Panc1 (cell line): ENCODE measurements around the gene CCBE1. TPM values are rescaled to one million over a fixed set of nuclear protein-coding genes. Genes with fewer than 3 reads are reported as not detected.

Experiments
- ATAC-seq: fragments of 200-7000 bp; cut with Tn5 transposase; 2 replicates; pipeline ENCODE4 v1.9.1; 2020; ENCODE audit warnings: mild to moderate bottlenecking, moderate library complexity
- BruUV-seq: library from RNA; stranded (reverse); fragments of 400-500 nt; replicated peaks from 2 replicates; lab custom pipeline; 2021; lab: Mats Ljungman, UMichigan
- CTCF ChIA-PET: fragments of 300-600 bp; sonication (Branson Sonifier 250); formaldehyde crosslinking; loops from one replicate; lab custom pipeline; 2022; ENCODE audit warnings: antibody characterized with exemption; lab: Charles Lee
- POLR2A ChIA-PET: fragments of 300-600 bp; sonication (Branson Sonifier 250); formaldehyde crosslinking; loops from one replicate; lab custom pipeline; 2022; ENCODE audit warnings: antibody characterized with exemption; lab: Charles Lee
- DNase-seq: peaks from one replicate; pipeline ENCODE4 v3.0.0-alpha.2; 2010; ENCODE audit warnings: low read depth, low spot score
- H3K27ac ChIP-seq: 2 replicates; pipeline ENCODE4 v1.5.1; 2011; ENCODE audit warnings: mild to moderate bottlenecking, low read length, inconsistent platforms
- H3K27me3 ChIP-seq: fragments of 200-500 bp; sonication (Bioruptor generic); 2 replicates; pipeline ENCODE4 v1.6.0; 2014; ENCODE audit warnings: low read length, inconsistent platforms; ENCODE audit not compliant: control insufficient read depth, insufficient read depth
- H3K36me3 ChIP-seq: fragments of 200-500 bp; sonication (Bioruptor generic); 2 replicates; pipeline ENCODE4 v1.5.1; 2014; ENCODE audit warnings: inconsistent platforms, mild to moderate bottlenecking, low read length, moderate library complexity; ENCODE audit not compliant: control insufficient read depth, insufficient read depth
- H3K4me1 ChIP-seq: 2 replicates; pipeline ENCODE4 v1.5.1; 2011; ENCODE audit warnings: inconsistent platforms, mild to moderate bottlenecking, low read length, moderate library complexity; ENCODE audit not compliant: control insufficient read depth, insufficient read depth
- H3K4me3 ChIP-seq, 2 experiments: 2 replicates each; pipeline ENCODE4 v1.5.1; 2011 to 2012; ENCODE audit warnings: low read depth in 2 of 2, low read length in 2 of 2, mild to moderate bottlenecking in 2 of 2, inconsistent platforms in 1 of 2, moderate library complexity in 1 of 2
- H3K9me3 ChIP-seq: fragments of 200-500 bp; sonication (Bioruptor generic); 2 replicates; pipeline ENCODE4 v1.5.1; 2014; ENCODE audit warnings: low read depth, mild to moderate bottlenecking, inconsistent platforms, low read length, moderate library complexity; ENCODE audit not compliant: control insufficient read depth, insufficient read depth
- POLR2AphosphoS5 ChIP-seq: IDR thresholded peaks from 2 replicates; pipeline ENCODE4 v1.6.1; 2012; ENCODE audit warnings: mild to moderate bottlenecking, low read depth, low read length, moderate library complexity
- SIN3A ChIP-seq: IDR thresholded peaks from 2 replicates; pipeline ENCODE4 v1.6.1; 2012; ENCODE audit warnings: low read depth, mild to moderate bottlenecking, low read length, moderate library complexity, borderline replicate concordance; ENCODE audit not compliant: insufficient read depth
- TCF7L2 ChIP-seq: IDR thresholded peaks from 2 replicates; pipeline ENCODE4 v1.6.1; 2011; ENCODE audit warnings: mild to moderate bottlenecking, low read depth, low read length, inconsistent platforms
- in situ Hi-C: cut with HindIII; loops from 2 replicates; pipeline ENCODE4 v1.10.0; 2016; ENCODE audit warnings: low sequenced_read_pairs, low pct_unique_long_range_greater_than_20kb
- intact Hi-C: fragments of 100-400 bp; cut with micrococcal nuclease; formaldehyde crosslinking; loops from one replicate; pipeline ENCODE4 v1.10.0; 2022; ENCODE audit not compliant: unreplicated experiment
- total RNA-seq: library from RNA; stranded (reverse); gene quantifications from one replicate; pipeline ENCODE4 v1.2.1, GENCODE V29; 2021; ENCODE audit not compliant: unreplicated experiment
- TF ChIP-seq, protein P1 (sequence below), 2 experiments: IDR thresholded peaks; 2 replicates each; pipeline ENCODE4 v1.6.1; 2011 to 2012; ENCODE audit warnings: low read depth in 2 of 2, control low read depth in 1 of 2, low read length in 1 of 2, mild to moderate bottlenecking in 1 of 2, moderate library complexity in 1 of 2; ENCODE audit not compliant: insufficient read depth in 1 of 2
- TF ChIP-seq, protein P2 (sequence below): fragments of 450-650 bp; IDR thresholded peaks from 2 replicates; pipeline ENCODE4 v1.5.1; 2017; ENCODE audit warnings: mild to moderate bottlenecking

Gene CCBE1
- total RNA-seq, 1 experiment from 2014 or later = 0.13 TPM

DNA sequence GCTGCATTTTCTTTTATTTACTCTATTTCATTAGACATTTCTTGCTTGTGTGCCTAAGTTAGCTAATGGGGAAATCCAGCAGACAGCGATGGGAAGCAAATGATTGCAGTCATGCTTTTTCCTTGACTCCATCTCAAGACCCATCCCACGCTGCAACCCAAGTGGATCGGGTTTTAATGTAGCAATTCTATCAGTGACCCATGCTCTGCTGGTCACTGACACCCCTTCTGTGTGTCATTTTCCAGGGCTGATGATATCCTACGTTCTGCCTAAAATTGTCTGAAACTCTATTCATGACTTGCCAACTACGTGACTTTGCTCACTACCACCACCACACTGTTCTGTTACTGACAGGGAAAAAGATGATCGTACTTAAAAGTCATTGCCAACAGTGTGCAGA, 129.8 kb downstream of the CCBE1 start:
- H3K27ac ChIP-seq = no peak overlapping the region
- no TSS peak for BruUV-seq
- no peak overlapping the region for H3K4me3 ChIP-seq
- intact Hi-C loops = no loop called here
- no peak for DNase-seq
- TF ChIP-seq TCF7L2 = no peak
- no peaks in the 10 kb centered on the region for H3K27me3 ChIP-seq
- H3K4me1 ChIP-seq = no peaks in the 10 kb centered on the region
- H3K36me3 ChIP-seq = no peaks in the 10 kb centered on the region
- CTCF ChIA-PET = interaction anchor here (0.7 kb wide), 1 partner anchor 1654 kb away, joined by 3 read pairs; no protein-coding TSS in a partner anchor
- in situ Hi-C loops = no loop called here
- POLR2A ChIA-PET = interaction anchor here (0.7 kb wide), 1 partner anchor 51 kb away, joined by 4 read pairs; no protein-coding TSS in a partner anchor
- ATAC-seq = no peak
- no peaks in the 10 kb centered on the region for H3K9me3 ChIP-seq

DNA sequence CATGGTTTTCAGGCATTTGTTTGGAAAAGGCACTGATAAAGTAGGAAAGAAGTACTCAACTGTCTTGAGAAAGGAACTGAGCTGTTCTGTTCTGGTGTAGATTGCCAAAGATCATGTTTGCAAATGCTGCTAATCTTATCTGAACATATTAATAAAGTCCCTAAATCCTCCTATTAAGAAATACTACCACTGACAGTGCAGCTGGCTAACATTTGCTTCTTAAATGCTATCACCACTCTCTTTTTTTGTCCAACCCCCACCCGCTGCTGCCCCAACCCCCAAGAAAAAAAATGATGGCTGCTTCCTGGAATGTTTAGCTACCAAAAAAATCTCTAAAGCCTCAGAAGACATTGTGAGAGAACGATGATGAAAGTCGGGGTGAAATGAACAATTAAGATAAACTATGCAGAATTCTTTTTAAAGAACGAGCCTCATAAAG, 130.7 kb downstream of the CCBE1 start:
- POLR2A ChIA-PET = no interaction called here
- Histone ChIP-seq H3K4me3 (no peak overlapping the region), H3K9me3 (no peaks in the 10 kb centered on the region), H3K4me1 (no peaks in the 10 kb centered on the region), H3K27me3 (no peaks in the 10 kb centered on the region), H3K27ac (no peak overlapping the region), H3K36me3 (no peaks in the 10 kb centered on the region)
- CTCF ChIA-PET = no interaction called here
- ATAC-seq (no peak), DNase-seq (no peak)
- intact Hi-C loops (no loop called here), in situ Hi-C loops (no loop called here)
- no TSS peak for BruUV-seq
- no peak for TF ChIP-seq TCF7L2

DNA sequence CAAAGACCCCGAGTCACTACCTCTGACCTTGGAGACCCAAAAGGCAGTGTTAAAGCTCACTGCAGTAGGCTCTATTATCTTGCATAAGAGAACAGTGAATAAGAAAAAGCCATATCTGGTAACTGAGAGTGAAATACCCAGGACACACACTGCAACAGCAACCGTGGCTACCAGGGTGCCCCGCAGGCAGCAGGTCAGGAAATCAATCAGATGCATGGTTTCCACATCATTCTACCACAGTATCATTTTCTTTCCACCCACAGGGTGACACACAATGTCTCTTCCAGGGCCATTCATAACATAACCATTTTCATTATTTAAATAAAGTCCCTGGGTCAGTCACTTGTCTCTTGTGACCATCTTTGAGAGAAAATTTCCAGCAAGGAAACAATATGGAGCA, 131.3 kb downstream of the CCBE1 start:
- ATAC-seq (no peak), DNase-seq (no peak)
- no peak overlapping the region for H3K4me3 ChIP-seq
- intact Hi-C loops (no loop called here), in situ Hi-C loops (no loop called here)
- H3K27ac ChIP-seq = no peak overlapping the region
- no peaks in the 10 kb centered on the region for H3K4me1 ChIP-seq
- H3K27me3 ChIP-seq = no peaks in the 10 kb centered on the region
- no TSS peak for BruUV-seq
- TF ChIP-seq TCF7L2 (no peak), POLR2AphosphoS5 (no peak), SIN3A (no peak)
- TF ChIP-seq, protein P1, sequence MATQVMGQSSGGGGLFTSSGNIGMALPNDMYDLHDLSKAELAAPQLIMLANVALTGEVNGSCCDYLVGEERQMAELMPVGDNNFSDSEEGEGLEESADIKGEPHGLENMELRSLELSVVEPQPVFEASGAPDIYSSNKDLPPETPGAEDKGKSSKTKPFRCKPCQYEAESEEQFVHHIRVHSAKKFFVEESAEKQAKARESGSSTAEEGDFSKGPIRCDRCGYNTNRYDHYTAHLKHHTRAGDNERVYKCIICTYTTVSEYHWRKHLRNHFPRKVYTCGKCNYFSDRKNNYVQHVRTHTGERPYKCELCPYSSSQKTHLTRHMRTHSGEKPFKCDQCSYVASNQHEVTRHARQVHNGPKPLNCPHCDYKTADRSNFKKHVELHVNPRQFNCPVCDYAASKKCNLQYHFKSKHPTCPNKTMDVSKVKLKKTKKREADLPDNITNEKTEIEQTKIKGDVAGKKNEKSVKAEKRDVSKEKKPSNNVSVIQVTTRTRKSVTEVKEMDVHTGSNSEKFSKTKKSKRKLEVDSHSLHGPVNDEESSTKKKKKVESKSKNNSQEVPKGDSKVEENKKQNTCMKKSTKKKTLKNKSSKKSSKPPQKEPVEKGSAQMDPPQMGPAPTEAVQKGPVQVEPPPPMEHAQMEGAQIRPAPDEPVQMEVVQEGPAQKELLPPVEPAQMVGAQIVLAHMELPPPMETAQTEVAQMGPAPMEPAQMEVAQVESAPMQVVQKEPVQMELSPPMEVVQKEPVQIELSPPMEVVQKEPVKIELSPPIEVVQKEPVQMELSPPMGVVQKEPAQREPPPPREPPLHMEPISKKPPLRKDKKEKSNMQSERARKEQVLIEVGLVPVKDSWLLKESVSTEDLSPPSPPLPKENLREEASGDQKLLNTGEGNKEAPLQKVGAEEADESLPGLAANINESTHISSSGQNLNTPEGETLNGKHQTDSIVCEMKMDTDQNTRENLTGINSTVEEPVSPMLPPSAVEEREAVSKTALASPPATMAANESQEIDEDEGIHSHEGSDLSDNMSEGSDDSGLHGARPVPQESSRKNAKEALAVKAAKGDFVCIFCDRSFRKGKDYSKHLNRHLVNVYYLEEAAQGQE (IDR thresholded peaks at IDR 0.05; ENCODE audit: insufficient read depth in 1 of 2, low read depth in 2 of 2, low read length in 1 of 2) = no peak
- TF ChIP-seq, protein P2, sequence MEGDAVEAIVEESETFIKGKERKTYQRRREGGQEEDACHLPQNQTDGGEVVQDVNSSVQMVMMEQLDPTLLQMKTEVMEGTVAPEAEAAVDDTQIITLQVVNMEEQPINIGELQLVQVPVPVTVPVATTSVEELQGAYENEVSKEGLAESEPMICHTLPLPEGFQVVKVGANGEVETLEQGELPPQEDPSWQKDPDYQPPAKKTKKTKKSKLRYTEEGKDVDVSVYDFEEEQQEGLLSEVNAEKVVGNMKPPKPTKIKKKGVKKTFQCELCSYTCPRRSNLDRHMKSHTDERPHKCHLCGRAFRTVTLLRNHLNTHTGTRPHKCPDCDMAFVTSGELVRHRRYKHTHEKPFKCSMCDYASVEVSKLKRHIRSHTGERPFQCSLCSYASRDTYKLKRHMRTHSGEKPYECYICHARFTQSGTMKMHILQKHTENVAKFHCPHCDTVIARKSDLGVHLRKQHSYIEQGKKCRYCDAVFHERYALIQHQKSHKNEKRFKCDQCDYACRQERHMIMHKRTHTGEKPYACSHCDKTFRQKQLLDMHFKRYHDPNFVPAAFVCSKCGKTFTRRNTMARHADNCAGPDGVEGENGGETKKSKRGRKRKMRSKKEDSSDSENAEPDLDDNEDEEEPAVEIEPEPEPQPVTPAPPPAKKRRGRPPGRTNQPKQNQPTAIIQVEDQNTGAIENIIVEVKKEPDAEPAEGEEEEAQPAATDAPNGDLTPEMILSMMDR = no peak
- H3K36me3 ChIP-seq = no peaks in the 10 kb centered on the region
- ChIA-PET POLR2A (no interaction called here), CTCF (no interaction called here)
- H3K9me3 ChIP-seq = no peaks in the 10 kb centered on the region
